ENCODE measurements around the gene CLRN1.
A peak's percentile ranks its signal among the peaks of the same experiment; 100 is the strongest.

Gene CLRN1

GRCh38 chr3:150965436-150965835, 7.1 kb downstream of the CLRN1 start:
- no peak for TF ChIP-seq CTCF (IDR thresholded peaks at IDR 0.05; ENCODE audit: low read depth, low read length)
- in situ Hi-C loops (cut with HindIII; ENCODE audit: low sequenced_read_pairs): no loop called here
- H3K4me3 ChIP-seq (ENCODE audit: low read depth, low read length): no peak overlapping the region
- DNase-seq (ENCODE audit: low read depth, low spot score): no peak

- no peak for TF ChIP-seq CTCF (IDR thresholded peaks at IDR 0.05; ENCODE audit: low read depth, low read length)
These were observed 10.6 kb downstream of the CLRN1 start for GRCh38 chr3:150961949-150962348.

GRCh38 chr3:150960708-150961684, 11.5 kb downstream of the CLRN1 start:
- DNase-seq (ENCODE audit: low read depth, low spot score): no peak
- no peak for TF ChIP-seq CTCF (IDR thresholded peaks at IDR 0.05; ENCODE audit: low read depth, low read length)
- in situ Hi-C loops (cut with HindIII; ENCODE audit: low sequenced_read_pairs): no loop called here
- no peak overlapping the region for H3K4me3 ChIP-seq (ENCODE audit: low read depth, low read length)

More at GRCh38 chr3:150961949-150962348, 10.6 kb downstream of the CLRN1 start:
- DNase-seq (ENCODE audit: low read depth, low spot score): no peak
- in situ Hi-C loops (cut with HindIII; ENCODE audit: low sequenced_read_pairs): no loop called here
- H3K4me3 ChIP-seq (ENCODE audit: low read depth, low read length): no peak overlapping the region

GRCh38 chr3:150958683-150959082, 13.8 kb downstream of the CLRN1 start:
- H3K4me3 ChIP-seq (ENCODE audit: low read depth, low read length): no peak overlapping the region
- in situ Hi-C loops (cut with HindIII; ENCODE audit: low sequenced_read_pairs): no loop called here
- no peak for TF ChIP-seq CTCF (IDR thresholded peaks at IDR 0.05; ENCODE audit: low read depth, low read length)
- no peak for DNase-seq (ENCODE audit: low read depth, low spot score)

- in situ Hi-C loops (cut with HindIII; ENCODE audit: low sequenced_read_pairs): no loop called here
- TF ChIP-seq CTCF (IDR thresholded peaks at IDR 0.05; ENCODE audit: low read depth, low read length): no peak
- no peak overlapping the region for H3K4me3 ChIP-seq (ENCODE audit: low read depth, low read length)
- DNase-seq (ENCODE audit: low read depth, low spot score): peak; percentile 29
These were observed 16.2 kb downstream of the CLRN1 start for GRCh38 chr3:150956376-150956775.

- in situ Hi-C loops (cut with HindIII; ENCODE audit: low sequenced_read_pairs): no loop called here
These were observed 20.6 kb downstream of the CLRN1 start for GRCh38 chr3:150951923-150952322.

More at GRCh38 chr3:150951923-150952322, 20.6 kb downstream of the CLRN1 start:
- no peak overlapping the region for H3K4me3 ChIP-seq (ENCODE audit: low read depth, low read length)
- no peak for TF ChIP-seq CTCF (IDR thresholded peaks at IDR 0.05; ENCODE audit: low read depth, low read length)
- no peak for DNase-seq (ENCODE audit: low read depth, low spot score)
